NCI-H510A treated with DMSO at 0.1 percent for 48 hours (cell line): ENCODE measurements around the gene TEKT2.

Experiments
- DNase-seq: peaks from one replicate; lab custom pipeline; 2025; lab: John Stamatoyannopoulos, UW

The TEKT2 gene

DNA sequence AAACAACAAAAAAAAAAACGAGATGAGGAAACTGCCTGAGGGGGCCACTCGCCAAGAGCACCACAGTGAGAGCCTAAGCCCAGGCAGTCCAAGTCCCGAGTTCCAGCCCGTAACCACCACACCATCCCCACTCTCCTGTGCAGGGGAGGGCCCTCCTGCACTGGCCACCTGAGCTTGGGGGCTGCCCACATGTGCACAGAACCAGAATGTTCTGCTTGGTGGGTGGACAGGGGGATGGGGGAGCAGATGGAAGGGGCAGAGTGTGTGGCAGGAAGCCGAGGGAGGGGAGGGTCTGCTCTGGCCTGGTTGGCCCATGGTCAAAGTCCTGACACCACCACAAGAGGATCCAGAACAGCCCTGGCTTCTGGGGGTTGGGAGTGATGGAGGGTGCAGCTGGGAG, 22.4 kb downstream of the TEKT2 start:
- no peak for DNase-seq

DNA sequence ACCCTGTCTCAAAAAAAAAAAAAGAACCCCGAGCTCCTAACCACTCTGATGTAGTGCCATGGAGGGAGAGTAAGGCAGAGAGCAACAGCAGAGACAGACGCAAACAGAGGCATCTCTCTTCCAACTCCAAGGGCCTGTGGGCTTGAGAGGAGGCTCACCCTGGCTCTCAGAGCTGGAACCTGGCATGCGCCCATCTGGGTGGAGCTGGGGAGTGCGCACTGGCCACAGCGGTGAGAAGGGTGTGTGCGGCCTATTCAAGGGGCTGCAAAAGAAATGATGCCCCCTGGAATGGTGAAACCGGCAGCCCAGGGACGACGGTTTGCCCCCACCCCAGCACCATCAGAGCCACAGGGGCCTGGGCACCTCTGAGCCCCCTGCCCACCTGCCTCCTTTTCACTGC, 23.5 kb downstream of the TEKT2 start:
- DNase-seq, result no peak

DNA sequence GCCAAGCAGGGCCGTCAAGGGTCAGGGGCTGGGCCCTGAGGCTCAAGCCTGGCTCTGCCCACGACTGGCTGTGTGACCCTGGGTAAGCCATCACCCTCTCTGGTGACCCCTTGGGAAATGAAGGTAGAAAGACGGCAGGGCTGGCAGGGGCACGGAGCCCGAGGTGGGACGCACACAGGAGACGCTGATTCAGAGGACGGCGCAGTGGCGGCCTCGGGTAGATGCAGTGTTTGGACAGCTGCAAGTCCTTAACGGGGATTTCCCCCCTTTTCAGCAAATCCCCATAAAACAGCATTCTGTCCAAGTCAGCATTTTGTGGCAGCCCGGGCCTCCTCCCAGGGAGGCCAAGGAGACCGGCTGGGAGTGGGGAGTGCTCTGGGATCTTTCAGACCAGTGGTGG, 24.4 kb downstream of the TEKT2 start:
- DNase-seq, result no peak

DNA sequence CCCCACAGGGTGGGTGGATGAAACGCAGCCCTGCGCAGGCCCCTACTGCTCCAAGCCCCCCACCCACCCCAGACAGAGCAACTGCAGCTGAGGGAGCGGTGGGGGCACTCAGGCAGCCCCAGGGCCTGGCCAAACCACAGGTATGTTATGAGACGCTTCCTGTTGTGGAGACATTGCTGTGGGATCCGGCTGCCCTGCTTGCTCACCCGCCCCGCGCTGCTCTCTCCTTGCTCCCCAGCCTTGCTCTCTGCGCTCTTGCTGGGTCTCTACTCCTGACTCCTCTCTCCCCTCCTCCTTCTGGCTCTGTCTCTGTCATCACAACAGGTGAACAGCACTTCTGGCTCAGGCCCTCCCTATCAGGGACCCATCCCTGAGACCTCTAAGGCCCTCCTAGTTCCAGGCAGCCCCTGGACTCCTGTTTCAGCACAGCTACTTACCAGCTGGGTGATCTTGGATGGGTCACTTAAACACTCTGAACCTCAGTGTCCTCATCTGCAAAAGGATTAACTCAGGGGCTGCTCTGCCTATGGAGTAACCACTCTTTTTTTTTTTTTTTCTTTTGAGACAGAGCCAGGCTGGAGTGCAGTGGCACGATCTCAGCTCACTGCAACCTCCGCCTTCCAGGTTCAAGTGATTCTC, 25.3 kb downstream of the TEKT2 start:
- no peak for DNase-seq

DNA sequence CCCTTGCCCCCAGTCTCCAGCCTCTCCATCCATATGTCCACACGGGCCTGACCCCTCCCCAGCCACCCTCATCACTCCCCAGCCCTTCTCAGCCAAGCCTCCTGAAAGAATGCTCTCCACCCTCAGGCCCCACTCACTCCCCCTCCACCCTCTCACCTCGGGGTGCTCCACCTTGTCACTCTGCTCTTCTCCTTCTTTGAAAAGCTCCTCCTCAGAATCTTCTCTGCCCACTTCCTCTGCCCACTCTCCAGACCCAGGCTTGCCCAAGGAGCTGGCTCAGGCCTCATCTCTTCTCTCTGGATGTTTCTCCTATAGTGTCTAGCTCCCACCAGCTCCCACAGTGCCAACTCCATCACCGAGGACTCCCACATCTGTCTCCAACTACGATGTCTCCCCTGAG, 27.3 kb downstream of the TEKT2 start:
- no peak for DNase-seq

DNA sequence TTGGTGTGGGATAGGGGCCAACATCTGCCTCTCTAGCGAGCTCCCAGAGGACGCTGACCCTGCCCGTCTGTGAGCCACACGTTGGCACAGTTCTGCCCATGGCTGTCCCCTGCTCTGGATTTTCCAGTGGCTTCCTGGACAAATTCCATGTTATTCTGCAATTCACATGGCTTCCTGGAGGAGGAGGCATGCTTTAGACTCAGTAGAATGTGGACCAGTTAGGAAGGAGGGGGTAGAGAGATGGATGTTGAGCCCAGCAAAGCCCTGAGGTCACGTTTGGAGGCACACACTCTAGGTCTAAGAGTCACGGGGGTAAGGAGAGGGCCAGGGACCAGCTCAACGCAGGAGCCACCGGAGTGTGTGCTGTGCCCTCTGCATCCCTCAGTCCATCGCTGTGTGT, 28.9 kb downstream of the TEKT2 start:
- DNase-seq, result no peak

DNA sequence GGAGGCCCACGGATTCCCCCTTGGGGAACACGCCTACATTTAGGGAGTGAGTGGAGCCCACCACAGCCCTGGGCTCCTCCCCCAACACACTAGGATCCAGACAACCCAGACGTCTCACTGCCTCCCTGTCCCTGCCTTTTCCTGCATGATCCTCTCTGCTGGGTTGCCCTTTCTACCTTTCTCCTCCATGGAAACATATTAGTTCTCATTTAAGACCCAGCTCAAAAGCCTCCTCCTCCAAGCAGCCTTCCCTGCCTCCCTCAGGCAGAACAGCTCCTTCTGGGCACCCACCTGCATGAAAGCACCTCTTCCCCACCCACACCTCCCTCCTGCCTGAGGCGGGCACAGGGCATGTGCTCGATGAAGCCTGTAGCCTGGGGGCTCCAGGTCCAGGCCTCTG, 30.5 kb downstream of the TEKT2 start:
- DNase-seq, result no peak

DNA sequence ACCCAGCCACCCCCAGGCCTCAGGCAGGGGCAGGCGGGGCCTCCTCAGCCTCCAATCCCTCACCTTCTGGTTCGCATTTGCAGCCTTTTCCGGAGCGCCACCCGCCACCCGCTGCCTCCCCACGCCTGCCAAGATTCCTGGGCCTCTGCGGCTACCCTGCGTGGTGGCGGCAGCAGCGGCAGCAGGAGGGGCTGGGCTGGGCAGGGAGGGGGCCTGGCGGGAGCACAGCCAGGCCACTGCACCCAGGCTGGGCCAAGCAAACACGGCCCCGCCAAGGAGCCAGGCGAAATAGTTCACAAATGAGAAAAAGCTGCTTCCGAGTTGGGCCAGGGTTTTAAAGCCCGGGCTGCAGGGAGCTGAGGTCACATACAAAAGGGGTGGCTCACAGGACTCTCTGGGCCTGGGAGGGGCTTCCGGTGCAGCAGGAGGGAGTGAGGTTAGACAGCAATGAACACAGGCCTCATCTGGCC, 31.3 kb downstream of the TEKT2 start:
- DNase-seq, result no peak

DNA sequence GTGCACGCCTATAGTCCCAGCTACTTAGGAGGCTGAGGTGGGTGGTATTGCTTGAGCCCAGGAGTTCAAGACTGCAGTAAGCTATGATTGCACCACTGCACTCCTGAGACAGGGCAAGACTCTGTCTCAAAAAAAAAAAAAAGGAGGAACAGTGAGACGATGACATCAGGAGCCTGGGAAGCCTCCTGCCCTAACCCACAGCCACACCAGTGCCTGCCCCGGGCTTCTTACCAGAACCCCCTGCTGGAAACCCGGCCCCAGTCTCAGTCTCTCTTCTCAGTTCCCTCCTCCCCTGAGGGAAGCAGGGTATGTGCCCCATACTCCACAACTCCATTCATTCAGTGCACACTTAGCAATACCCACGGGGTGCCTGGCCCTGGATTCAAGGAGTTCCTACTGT, 32.0 kb downstream of the TEKT2 start:
- no peak for DNase-seq

DNA sequence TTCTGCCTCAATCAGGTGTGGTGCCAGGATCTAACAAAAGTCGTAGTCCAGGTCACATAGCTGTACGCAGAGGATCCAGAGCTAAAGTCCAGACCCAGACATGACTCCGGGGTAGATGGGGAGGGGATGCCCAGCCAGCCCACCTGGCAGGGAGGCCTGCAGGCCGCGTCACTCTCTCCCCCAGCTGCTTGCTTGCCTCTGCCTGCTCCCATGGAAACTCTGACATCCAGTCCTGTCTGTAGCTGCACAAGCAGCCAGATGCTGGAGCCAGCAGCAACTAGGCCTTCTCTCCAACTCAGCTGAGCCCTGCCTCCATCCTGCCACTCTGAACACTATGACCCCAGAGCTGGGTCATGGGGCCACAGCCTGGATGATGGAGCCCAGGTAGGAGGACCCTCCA, 33.0 kb downstream of the TEKT2 start:
- no peak for DNase-seq

DNA sequence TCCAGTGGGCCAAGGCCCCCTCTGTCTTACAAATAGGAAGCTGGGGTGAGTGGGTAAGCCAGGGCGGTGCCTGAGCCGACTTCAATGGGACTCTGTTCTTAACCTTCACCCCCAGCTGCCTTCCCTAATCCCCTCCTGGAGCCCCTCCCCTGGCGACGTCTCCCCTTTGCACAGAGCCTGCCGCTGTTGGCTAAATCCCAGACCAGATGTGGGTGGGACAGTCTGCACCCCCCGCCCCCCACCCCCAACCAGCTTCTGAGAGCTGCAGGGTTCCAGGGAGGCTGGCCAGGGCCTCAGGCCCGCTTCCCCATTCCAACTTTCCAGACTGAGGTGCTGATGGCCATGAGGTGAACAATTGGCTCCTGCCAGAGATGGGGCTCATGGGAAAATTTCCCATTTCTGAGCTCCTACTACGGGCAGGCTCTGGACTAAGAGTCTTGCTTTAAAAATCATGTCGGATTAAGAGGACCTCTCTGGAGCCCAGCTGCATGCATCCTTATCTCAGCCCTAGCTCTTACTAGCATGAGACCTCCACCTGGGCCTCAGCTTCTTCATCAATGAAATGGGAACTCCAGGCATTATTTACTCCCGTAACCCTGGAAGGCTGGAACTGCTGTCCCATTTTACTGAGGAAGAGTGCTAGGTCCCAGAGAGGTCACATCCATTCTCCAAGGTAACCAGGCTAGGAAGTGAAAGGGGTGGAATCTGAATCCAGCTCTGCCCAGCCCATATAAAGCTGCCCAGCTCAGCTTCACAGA, 34.7 kb downstream of the TEKT2 start:
- DNase-seq, result no peak

DNA sequence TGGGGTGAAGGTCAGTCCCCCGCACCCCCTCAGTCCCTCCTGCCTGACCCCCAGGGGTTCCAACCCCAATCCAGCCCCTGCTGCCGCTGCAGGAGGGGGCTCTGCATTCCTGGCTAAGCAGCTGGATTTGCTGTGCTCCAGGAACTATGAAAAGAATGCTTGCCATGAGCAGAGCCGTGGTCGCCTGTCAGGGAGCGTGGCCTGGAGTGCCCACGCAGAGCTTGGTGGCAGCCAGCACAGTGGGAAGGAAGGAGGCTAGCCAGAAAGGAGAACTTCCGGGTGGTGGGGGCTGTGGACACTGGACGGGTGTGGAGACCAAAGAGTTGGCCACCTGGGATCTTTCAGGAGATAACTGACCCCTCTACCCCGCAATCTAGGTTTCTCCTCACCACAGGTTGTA, 35.6 kb downstream of the TEKT2 start:
- DNase-seq, result no peak

DNA sequence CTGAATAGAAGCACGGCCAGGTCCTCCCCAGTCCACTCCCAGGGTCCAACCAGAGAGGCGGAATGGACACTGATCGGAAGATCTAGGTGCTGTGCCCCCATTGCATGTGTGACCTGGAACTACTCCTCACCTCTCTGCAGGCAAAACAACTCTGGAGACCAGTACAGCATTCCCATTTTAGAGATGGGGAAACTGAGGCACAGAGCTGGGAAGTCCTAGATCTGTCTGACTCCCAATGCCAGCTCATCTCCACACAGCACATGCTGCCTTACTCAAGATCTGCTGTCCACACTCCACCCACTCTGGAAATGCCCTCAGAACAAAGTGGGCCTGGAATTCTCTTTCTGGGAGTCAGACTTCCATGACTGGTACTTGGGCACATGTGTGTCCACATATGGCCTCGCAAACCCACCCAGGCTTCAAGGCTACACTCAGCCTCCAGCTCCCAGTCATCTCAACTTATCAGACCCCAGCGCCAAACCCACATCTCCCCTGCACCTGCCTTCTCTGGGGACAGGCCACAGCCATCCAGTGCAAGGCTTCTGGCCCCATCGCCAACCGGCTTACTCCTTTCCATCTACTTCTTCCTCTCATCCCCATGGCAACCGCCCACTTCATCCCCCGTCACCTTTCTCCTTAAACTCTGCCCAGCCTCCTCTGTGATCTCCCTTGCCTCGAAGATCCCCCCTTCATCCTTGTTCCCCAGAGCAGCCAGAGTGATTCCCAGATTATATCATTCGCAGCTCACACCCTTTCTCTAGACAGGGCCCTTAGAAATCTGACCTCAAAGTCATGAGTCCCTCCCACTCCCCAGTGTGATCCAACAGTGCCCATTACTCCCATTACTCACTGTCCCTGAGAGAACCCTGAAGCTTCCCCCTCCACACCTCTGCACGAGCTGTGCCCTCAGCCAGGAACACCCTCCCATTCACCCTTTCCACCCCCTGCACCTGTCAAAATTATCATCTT, 38.5 kb downstream of the TEKT2 start:
- DNase-seq, result no peak

DNA sequence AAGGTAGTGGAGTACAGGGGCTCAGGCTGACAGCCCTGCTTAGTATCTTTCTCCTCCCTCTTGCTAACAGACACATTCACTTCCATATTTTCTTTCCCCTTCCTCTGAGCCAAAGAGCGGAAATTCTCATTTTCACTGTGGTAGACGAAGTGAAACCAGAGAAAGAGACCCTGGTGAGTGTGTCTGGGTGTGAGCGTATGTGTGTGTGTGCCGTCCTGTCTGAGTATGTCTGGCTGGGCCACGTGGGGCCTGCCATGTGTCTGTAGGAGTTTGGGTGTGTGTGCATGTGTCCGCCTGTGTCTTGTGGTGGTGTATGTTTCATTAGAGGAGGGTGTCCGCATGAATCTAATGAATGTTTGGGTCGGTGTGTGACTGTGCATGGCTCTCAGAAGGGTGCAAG, 39.5 kb downstream of the TEKT2 start:
- DNase-seq, result no peak

DNA sequence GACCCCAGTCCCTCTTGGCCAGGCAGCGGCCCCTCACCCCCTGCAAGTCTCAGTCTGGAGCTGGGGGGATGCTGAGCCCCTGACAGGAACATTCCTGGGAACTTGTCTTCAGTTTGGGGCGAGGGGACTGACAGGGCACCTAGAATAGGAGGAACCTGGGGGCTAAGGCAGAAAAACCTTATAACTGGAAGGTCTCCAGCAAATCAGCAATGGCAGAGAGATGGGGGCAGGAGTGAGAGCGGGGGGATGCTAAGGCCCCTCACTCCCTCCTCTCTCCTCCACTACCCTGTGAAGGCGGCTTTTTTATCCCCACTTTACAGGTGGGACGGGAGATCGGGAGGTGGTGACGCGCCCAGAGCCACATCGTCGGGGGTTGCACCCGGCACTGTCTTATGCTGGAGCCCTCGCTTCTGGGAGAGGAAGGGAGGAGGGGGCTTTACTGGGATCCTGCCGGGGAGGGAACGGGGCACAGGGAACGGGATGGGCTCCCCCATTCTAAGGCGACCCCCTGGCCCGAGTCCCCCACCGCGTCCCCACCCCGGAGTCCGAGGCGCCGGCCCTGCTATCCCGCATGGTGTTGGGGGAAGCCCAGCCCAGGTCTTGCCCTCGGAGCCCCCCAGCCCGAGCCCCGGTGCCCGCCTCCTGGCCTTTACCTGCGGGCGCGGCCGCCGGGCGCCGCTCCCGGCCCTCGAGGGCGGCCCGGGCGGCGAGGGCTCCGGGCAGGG, 40.7 kb downstream of the TEKT2 start:
- no peak for DNase-seq

DNA sequence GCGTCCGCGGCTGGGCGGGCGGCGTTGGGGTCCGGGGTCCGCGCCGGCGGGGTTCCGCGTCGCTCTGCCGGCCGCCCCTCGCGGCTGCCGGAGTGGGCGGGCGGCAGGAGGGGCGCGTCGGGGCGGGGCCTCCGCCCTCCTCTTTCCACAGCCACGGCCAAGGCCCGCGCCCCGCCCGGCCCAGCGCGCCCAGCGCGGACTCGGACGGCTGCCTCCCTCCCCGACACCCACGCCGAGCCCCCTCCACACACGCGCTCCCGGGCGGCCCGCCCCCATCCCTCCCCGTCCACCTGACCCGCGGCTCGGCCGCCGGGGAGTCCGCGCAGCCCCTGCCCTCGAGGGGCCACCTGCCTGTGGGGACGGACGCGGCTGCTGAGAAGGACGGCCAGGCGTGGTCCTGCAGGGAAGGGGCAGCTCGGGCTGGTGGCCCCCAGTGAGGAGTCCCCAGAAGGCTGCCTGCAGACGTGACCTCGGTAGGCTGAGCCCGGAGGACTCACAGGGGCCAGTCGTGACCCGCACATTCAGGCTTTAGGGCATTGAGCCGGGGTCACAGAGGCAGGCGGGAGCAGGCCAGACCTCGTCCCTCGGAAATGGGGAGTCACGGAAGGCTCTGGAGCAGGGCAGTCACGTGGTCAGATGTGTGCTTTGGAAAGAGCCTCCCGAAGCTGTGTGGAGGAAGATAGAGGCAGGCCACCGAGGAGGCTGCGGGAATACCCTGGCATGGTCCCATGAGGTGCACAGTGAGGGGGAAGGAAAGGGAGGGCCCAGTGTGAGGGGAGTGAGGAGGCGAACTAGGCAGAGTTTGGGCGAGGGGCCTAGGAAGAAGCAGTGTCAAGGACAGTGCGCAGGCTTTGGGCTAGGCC, 41.5 kb downstream of the TEKT2 start, which contains the start of gene COL8A2:
COL8A2 (minus strand) TSS at position 94 of the 863 bp plus-strand sequence. CDS start 24,980 bp downstream, outside the sequence.
- no peak for DNase-seq

DNA sequence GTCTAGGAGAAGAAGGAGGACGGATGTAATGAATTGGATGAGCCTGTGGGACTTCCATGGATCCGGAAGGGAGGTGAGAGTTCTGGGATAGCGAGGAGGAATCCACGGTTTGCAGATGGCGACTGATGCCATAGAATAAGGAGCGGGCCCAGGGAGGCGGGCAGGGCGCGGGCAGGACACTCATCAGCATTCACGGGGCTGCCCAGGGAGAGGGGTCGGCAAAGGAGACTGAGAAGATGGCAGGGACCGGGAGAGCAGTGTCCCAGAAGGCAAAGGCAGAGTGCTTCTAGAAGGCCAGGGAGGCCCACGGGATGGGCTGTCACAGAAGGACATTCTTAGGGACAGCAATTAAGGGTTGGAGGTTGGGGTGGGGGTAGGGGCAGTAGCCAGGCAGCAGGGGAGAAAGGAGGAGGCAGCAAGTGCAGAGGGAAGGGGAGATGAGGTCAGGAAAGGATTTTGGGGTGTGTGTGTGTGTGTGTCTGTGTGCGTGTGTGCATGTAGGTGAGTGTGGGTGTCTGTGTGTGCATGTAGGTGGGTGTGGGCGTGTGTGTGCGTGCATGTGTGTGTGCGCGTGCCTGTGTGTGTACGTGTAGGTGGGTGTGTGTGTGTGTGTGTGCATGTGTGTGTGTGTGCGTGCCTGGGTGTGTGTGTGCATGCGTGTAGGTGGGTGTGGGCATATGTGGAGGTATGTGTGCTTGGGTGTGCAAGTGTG, 42.3 kb downstream of the TEKT2 start:
- no peak for DNase-seq

DNA sequence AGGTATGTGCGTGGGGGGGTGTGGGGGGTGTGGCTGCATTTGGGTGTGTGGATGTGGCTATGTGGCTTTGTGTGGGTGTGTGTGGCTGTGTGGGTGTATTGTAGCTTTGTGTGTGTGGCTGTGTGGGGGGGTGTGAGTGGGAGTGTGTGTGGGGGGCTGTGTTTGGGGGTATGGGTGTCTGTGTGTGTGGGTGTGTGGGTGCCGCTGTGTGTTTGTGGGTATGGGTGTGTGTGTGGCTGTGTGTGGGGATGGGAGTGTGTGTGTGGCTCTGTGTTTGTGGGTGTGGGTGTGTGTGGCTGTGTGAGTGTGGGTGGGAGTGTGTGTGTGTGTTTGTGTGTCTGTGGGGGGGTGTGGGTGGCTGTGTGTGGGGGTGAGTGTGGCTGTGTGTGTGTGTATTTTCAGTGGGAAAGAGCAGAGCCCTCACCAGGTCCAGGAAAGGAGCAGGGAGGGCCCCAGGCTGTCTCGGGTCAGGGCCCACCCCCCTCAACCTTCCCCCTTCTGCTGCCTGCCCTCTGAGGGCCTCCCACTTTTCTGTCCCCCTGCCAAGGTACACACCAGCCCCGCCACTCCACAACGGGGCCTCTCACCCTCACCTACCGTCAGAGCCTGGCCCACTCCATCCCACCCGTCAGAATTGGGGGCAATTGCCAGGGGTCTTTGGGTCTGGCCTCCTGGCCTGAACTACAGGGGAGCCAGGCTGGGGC, 43.1 kb downstream of the TEKT2 start:
- no peak for DNase-seq

DNA sequence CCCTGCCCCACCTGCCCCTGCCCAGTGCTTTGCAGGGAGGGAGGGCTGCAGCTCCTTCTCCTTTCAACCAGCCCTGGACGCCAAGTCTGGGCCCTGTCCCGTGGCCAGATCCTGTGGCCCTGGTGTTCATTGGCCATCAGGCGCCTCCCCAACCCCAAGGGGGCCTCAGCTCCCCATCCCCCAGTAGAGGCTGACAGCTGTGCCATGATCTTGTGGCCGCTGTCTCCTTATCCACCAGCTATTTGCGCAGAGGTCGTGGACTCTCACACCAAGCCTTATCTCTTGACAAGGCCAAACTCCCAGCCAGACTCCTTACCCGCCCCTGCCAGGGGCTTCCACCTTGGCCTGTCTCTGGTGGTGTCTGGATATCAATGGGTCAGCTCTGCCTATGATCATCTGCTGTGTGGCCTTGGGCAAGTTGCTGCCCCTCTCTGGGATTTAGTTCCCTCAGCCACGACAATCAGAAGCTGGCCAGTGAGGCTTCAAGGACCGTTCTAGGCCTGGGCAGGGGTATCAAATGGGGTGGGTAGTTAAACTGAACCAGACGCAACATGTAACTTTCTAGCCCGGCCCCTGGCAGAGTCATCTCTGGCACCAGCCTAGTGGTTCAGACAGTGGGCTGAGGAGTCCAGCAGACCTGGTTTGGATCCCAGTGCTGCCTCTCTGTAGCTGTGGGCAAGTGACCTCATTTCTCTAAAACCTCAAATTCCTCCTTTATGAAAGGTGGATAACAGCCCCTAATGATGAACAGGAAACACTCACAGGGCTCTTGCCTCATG, 44.4 kb downstream of the TEKT2 start:
- DNase-seq, result no peak
